Measurements from ENCODE around the gene TMEM39A. TPM values are rescaled to one million over a fixed set of nuclear protein-coding genes. Genes with fewer than 3 reads are reported as not detected.

The TMEM39A gene
- total RNA-seq, 1 experiment from 2014 or later = 40.2 TPM

DNA sequence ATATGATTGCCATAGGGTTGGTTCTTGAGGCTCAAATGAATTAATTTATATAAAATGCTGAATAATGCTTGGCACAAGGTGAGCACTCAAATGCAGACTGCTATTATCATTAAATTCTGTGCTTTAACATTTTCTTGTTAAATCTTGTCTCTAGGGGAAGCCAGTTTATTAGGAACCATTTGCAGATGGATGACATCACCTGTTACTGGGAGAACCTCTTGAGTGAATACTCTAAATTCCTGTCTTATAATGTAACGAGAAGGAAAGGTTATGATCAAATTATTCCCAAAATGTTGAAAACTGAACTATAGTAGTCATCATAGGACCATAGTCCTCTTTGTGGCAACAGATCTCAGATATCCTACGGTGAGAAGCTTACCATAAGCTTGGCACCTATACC is 28.7 kb upstream of the TMEM39A start:
- RAD21 ChIA-PET (ENCODE audit: low non-redundant PET in 1 of 2, low total read pairs in 2 of 2, uncharacterized antibody in 2 of 2, unreplicated experiment in 2 of 2) = no interaction called here
- POLR2A ChIA-PET = no interaction called here
- Histone ChIP-seq H3K4me1 (ENCODE audit: control insufficient read depth in 1 of 2, insufficient read depth in 2 of 2, low read length in 2 of 2) (no peaks in the 10 kb centered on the region; a peak in 1 of 4 replicates), H3K9me3 (ENCODE audit: control insufficient read depth in 1 of 2, insufficient read depth in 1 of 2, low read depth in 1 of 2, low read length in 2 of 2) (no peaks in the 10 kb centered on the region), H3K9ac (ENCODE audit: low read length) (no peak overlapping the region), H3K27me3 (ENCODE audit: insufficient read depth, low read length) (no peaks in the 10 kb centered on the region), H3K9me2 (ENCODE audit: insufficient read depth) (no peaks in the 10 kb centered on the region), H3K4me2 (ENCODE audit: low read length) (no peak overlapping the region), H3K4me3 (replicated peaks in 1 of 2; ENCODE audit: low read depth in 1 of 2, low read length in 2 of 2) (no peak overlapping the region), H3K27ac (ENCODE audit: low read depth, low read length) (no peak overlapping the region), H3K79me2 (ENCODE audit: insufficient read depth, low read length) (no peaks in the 10 kb centered on the region), H2AFZ (ENCODE audit: low read depth, low read length, poor library complexity, severe bottlenecking) (no peak overlapping the region), H3K36me3 (ENCODE audit: control insufficient read depth in 1 of 2, insufficient read depth in 2 of 2, low read length in 2 of 2) (no peaks in the 10 kb centered on the region; a peak in 1 of 4 replicates), H4K20me1 (ENCODE audit: insufficient read depth) (no peaks in the 10 kb centered on the region)
- no peak for ATAC-seq
- TF ChIP-seq RAD21 (IDR thresholded peaks at IDR 0.05; ENCODE audit: low read depth) (no peak), YY1 (IDR thresholded peaks at IDR 0.05; ENCODE audit: extremely low read depth, insufficient replicate concordance, low read depth, low read length) (no peak), EGR1 (IDR thresholded peaks at IDR 0.05; ENCODE audit: low read depth) (no peak), ZNF274 (IDR thresholded peaks at IDR 0.05; ENCODE audit: low read depth, low read length) (no peak), MAX (IDR thresholded peaks at IDR 0.05) (no peak), TCF7L2 (IDR thresholded peaks at IDR 0.05; ENCODE audit: borderline replicate concordance, extremely low read depth, insufficient read depth, insufficient read length) (no peak), CBX3 (IDR thresholded peaks at IDR 0.05; ENCODE audit: low read depth) (no peak), ELF1 (IDR thresholded peaks at IDR 0.05; ENCODE audit: borderline replicate concordance, low read depth) (no peak), CEBPB (IDR thresholded peaks at IDR 0.05; ENCODE audit: low read depth) (no peak), EZH2phosphoT487 (IDR thresholded peaks at IDR 0.05; ENCODE audit: borderline replicate concordance) (no peak), SIN3A (IDR thresholded peaks at IDR 0.05; ENCODE audit: low read depth) (no peak), REST (IDR thresholded peaks at IDR 0.05; ENCODE audit: low read depth) (no peak), SRF (IDR thresholded peaks at IDR 0.05; ENCODE audit: low read depth) (no peak), FOSL1 (IDR thresholded peaks at IDR 0.05; ENCODE audit: low read depth) (no peak)
- TF ChIP-seq, protein P1, sequence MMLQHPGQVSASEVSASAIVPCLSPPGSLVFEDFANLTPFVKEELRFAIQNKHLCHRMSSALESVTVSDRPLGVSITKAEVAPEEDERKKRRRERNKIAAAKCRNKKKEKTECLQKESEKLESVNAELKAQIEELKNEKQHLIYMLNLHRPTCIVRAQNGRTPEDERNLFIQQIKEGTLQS (IDR thresholded peaks at IDR 0.05) = no peak
- TF ChIP-seq, protein P2, sequence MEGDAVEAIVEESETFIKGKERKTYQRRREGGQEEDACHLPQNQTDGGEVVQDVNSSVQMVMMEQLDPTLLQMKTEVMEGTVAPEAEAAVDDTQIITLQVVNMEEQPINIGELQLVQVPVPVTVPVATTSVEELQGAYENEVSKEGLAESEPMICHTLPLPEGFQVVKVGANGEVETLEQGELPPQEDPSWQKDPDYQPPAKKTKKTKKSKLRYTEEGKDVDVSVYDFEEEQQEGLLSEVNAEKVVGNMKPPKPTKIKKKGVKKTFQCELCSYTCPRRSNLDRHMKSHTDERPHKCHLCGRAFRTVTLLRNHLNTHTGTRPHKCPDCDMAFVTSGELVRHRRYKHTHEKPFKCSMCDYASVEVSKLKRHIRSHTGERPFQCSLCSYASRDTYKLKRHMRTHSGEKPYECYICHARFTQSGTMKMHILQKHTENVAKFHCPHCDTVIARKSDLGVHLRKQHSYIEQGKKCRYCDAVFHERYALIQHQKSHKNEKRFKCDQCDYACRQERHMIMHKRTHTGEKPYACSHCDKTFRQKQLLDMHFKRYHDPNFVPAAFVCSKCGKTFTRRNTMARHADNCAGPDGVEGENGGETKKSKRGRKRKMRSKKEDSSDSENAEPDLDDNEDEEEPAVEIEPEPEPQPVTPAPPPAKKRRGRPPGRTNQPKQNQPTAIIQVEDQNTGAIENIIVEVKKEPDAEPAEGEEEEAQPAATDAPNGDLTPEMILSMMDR (IDR thresholded peaks at IDR 0.05 in 2 of 3, conservative IDR thresholded peaks at IDR 0.05 in 1 of 3; ENCODE audit: borderline replicate concordance in 1 of 3, insufficient read depth in 1 of 3, low read depth in 2 of 3, low read length in 2 of 3) = no peak
- CTCF ChIA-PET = no interaction called here
- no TSS peak for BruUV-seq (replicated peaks)
- no peak for DNase-seq (ENCODE audit: low read depth, low spot score)
- intact Hi-C loops (cut with micrococcal nuclease) = no loop called here
